ENCODE data around the gene HCRTR1.
"Not testable (repeated sequence)": the region's sequence is repeated elsewhere in the genome, so short reads cannot be mapped to it uniquely, and the experiment has no call there.

The HCRTR1 gene

DNA sequence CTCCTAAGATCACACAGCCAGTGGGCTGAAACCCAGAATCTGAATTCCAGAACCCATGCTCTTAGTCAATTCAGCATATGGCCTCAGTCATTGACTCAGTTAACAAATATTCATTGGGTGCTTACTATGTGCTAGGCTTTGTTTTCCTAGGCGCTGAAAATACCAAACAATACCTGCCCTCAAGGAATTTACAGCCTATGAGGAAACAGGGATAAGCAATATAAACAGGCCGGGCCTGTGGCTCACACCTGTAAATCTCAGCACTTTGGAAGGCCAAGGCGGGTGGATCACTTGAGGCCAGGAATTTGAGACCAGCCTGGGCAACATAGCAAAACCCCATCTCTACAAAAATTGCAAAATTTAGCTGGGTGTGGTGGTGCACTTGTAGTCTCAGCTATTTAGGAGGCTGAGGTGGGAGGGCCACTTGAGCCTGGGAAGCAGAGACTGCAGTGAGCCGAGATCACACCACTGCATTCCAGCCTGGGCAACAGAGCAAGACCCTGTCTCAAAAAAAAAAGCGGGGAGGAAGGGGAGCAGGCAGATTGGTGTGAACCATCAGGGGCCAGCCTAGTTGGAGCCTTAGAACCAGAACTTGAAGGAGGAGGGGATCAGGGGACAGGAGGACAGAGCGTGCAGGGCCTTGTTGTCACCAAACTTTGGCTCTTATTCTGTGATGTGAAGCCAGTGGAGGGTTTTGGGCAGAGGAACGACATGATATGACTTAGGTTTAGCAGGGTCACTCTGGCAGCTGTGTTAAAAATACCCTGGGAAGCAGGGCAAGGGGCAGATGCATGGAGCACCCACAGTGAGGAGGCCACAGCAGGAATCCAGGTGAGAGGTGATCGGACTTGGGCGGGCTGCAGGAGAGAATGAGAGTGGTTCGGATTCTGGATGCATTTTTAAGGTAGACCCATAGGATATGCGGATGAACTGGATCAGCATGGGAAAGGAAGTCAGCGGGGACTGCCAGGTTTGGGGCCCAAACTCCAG, 35.4 kb upstream of the HCRTR1 start:
- DNase-seq (ENCODE audit: low read depth), result peak; percentile 50

DNA sequence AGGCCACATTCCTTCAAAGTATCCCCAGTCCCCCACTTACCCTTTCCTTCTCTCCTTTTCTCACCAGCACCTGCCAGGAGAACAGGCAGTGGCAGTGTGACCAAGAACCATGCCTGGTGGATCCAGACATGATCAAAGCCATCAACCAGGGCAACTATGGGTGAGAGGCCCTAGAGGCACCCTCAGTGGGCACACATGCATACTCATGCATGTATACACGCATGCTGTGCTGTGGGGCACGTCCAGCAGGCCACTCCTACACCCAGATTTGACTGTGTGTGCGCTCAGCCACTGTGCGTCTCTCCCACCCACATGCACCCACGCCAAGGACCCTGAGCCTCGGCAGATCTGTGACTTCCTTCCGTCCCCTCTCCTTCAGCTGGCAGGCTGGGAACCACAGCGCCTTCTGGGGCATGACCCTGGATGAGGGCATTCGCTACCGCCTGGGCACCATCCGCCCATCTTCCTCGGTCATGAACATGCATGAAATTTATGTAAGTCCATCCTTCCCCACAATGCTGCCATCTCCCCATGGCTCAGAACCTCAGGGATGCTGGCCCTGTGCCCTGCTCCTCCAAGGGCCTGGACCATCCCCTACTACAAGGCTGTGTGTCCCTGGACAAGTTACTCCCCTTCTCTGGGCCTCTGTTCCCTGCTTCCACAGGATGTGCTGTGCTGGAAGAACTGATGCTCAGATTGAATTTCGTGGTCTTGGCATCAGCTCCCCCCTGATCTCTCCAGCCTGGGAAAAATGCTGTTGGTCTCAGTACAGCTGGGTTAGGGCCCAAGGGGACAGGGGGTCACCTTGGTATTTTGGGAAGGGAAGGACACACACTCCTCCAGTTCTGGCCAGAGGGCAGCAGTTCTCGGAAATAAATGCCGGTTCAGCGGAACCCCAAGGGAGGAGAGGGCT, 34.2 kb upstream of the HCRTR1 start:
- DNase-seq (ENCODE audit: low read depth), result no peak

DNA sequence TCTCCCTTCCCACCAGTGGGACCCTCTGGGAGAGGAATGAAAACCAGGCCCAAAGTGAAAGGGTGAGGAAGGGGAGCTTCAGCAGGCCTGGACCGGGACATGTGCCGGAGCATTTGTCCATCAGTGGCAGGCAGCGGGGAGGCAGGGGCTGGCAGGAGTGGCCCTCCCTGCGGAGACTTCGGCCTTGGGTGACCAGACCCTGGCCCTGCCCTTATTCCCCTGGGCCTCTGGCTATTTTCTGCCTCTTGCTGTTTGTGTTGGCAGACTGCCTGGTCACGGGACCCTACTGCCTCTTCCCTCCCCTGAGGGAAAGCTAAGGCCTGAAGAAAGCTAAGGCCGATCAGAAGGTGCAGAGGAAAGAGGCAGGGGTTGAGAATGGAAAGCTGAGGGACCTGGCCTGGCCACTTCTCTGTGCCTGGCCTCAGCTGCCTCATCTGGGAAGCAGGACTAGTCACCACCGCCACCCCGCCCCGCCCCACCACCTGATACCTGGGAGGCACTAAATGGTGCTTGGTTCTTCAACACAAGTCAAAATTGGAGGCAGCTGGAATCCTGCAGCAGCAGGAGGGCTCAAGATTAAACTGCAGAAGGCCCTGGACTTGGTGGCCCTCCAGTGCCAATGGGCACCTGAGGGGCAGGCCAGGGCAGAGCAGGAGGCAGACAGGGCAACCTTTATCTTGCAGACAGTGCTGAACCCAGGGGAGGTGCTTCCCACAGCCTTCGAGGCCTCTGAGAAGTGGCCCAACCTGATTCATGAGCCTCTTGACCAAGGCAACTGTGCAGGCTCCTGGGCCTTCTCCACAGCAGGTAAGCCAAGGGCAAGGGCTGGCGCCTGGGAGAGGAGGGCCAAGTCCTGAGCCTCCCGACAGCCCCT, 33.3 kb upstream of the HCRTR1 start:
- peak; percentile 78 for DNase-seq (ENCODE audit: low read depth)

DNA sequence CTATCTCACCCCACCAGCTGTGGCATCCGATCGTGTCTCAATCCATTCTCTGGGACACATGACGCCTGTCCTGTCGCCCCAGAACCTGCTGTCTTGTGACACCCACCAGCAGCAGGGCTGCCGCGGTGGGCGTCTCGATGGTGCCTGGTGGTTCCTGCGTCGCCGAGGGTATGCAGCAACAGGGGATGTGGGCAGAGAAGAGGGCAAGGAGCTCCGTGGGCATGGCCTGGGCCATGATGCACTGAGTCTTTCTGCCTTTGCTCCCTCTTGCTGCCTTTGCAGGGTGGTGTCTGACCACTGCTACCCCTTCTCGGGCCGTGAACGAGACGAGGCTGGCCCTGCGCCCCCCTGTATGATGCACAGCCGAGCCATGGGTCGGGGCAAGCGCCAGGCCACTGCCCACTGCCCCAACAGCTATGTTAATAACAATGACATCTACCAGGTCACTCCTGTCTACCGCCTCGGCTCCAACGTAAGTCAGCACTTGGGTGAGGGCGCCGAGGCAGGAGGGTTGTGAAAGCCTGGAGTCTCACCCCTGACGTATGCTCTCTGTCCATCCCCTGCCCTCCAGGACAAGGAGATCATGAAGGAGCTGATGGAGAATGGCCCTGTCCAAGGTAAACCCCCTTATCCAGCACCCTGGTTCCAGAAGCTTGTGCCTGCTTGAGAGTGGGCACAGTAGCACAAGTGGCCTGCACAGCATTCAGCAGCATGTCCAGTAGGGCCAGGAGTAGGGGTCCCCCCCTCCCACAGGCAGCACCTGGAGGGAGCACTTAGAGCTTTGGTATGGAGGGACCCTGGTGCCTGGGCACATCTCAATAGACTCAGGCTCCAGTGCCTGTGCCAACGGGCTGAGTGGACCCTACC, 32.4 kb upstream of the HCRTR1 start:
- DNase-seq (ENCODE audit: low read depth), result no peak

DNA sequence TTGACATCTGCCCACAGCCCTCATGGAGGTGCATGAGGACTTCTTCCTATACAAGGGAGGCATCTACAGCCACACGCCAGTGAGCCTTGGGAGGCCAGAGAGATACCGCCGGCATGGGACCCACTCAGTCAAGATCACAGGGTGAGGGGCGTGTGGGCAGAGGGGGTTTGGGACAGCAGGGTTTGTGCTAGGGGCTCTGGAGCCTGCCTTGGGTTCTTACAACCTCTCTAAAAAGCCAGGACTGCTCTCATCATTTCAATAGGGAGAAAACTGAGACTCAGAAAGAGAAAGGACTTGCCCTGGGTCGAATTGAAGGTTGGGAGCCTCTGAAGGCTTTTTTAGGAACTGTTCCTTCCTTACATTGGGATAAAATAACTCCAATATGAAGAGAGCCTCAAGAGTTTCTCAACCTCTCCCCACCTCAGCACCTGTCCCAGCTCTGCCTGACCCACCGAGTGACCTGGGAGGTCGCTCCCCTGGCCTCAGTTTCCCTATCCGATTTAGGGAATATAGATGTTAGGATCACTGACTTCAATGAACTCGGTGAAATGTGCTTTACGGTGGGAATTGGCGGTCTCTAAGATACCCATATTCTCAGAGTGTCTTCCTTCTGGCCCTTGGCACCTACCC, 31.6 kb upstream of the HCRTR1 start:
- DNase-seq (ENCODE audit: low read depth), result no peak

DNA sequence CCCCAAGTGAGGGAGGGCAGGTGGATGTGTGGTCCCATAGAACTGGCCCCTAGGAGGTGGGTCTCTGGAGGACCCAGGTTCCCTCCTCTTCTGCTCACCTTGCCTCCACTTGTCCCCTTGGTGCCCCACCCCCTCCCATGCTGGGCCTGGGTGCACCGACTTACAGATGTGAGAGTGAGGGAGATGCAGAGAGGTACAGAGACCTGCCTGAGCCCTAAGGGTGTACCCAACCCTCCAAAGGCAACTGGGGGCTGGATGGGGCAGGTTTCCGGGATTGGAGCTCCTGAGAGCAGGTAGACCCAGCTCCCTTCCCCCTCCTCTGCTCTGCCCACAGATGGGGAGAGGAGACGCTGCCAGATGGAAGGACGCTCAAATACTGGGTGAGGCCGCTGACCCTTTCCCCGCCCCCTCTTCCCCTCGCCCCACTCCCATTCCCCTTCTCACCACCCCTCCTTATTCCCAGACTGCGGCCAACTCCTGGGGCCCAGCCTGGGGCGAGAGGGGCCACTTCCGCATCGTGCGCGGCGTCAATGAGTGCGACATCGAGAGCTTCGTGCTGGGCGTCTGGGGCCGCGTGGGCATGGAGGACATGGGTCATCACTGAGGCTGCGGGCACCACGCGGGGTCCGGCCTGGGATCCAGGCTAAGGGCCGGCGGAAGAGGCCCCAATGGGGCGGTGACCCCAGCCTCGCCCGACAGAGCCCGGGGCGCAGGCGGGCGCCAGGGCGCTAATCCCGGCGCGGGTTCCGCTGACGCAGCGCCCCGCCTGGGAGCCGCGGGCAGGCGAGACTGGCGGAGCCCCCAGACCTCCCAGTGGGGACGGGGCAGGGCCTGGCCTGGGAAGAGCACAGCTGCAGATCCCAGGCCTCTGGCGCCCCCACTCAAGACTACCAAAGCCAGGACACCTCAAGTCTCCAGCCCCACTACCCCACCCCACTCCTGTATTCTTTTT, 30.8 kb upstream of the HCRTR1 start:
- no peak for DNase-seq (ENCODE audit: low read depth)

DNA sequence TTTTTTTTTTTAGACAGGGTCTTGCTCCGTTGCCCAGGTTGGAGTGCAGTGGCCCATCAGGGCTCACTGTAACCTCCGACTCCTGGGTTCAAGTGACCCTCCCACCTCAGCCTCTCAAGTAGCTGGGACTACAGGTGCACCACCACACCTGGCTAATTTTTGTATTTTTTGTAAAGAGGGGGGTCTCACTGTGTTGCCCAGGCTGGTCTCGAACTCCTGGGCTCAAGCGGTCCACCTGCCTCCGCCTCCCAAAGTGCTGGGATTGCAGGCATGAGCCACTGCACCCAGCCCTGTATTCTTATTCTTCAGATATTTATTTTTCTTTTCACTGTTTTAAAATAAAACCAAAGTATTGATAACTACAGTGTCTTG, 30.2 kb upstream of the HCRTR1 start:
- DNase-seq (ENCODE audit: low read depth), result not testable (repeated sequence)

DNA sequence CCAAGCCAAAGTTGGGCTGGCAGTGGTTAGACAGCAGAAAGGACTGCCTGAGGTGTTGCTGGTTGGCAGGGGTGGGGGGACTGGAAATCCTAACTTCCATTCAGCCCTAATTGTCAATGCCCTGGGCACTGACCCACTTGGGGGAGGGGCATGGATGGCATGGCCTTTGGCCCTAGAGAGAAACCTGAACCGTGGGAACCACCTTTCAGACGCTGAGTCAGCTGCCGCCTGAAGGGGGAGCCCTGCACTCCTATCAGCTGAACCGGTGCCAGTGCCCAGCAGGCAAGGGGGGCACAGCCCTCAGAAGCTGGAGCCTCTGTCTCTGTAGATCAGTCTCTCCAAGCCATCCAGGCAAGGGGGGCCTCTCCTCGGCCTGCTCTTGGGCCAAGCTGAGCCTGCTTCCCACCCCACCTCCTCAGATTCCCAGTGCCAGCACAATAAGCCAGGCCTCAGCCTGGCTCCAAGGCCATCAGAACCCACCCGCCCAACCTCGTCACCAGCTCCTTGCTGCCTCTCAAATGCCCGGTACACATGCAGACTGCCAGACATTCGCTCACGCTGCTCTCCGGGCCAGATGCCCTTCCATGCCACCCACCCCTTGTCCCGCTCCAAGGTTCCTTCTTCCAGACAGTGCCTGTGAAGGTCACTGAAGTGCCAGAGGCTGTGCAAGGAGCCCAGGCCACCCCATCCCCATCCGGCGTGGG, 29.6 kb upstream of the HCRTR1 start:
- peak; percentile 53 for DNase-seq (ENCODE audit: low read depth)

DNA sequence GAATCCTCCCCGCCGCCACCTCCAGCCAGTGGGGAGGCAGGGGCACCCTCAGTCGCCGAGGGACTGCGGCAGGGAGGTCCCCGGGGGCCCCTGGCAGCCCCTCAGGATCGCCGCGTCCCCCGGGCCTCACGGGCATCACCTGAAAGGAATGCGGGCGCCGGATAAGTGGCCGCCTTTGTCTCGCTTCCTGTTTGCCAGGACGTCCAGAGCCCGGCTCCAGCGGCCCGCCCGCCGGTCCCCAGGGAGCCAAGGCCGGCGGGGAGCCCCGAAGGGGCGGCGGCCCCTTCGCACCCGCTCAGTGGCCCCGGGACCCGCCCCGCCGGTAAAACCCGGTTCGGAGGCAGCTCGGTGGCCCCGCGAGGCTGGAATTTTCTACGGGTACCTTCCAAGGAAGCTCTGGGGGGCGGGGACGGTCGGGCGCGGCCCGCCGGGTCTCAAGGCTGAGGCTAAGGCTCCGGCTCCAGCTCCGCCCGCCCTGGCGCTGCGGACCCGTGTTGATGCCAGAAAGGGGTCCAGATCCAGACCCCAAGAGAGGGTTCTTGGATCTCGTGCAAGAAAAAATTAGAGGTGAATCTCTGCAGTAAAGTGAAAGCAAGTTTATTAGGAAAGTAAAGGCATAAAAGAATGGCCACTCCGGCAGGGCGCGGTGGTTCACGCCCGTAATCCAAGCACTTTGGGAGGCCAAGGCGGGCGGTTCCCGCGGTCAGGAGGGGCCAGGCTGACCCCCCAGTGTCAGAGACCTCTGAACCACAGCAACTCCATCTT, 28.6 kb upstream of the HCRTR1 start:
- DNase-seq (ENCODE audit: low read depth), result peak; percentile 44

DNA sequence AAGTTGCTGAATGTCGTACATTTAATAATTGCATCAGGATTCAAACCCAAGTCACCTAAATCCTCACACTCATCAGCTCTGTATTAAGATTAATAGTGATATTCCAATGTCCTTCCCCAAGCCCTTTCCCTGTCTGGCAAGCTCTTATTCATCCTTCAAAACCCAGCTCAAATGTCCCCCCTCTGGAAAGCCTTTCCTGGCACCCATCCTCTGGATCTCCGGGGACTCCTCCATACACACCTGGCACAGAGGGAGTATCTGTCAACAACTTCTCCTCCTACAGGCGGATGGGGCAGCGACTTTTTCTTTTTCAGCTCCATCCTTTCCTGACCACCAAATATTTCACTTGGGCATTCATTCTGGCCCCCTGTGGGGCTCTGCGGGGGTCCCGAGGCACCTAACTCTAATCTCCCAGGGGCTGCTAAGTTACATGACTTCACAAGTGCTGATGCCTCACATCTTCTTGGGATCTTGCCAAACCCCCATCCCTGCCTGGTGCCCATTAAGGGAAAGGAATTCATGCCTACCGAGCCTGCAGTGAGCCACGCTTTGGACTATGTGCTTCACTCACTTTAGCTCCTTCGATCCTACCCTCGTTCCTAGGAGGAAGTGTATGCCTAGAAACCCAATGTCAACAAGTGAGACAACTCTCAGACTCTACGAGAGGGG, 25.9 kb upstream of the HCRTR1 start:
- DNase-seq (ENCODE audit: low read depth), result peak; percentile 84

DNA sequence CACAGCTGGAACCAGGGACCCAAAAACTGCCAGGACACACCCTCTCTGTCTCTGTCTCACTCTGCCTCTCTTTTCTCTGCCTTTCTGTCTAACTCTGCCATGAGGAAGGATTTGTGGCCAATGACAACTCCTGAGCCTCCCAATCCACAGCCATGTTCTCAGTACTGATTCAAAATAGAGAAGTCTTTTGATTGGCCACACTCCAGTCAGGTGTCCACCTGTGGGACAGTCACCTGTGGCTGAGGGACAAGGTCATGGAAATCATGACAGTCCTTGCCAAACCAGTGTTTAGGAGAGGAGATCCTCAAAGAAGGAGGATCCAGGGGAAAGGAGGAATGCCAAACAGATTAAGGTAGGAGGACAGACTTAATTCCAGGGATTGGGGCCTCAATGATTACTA, 25.4 kb upstream of the HCRTR1 start:
- DNase-seq (ENCODE audit: low read depth), result no peak

DNA sequence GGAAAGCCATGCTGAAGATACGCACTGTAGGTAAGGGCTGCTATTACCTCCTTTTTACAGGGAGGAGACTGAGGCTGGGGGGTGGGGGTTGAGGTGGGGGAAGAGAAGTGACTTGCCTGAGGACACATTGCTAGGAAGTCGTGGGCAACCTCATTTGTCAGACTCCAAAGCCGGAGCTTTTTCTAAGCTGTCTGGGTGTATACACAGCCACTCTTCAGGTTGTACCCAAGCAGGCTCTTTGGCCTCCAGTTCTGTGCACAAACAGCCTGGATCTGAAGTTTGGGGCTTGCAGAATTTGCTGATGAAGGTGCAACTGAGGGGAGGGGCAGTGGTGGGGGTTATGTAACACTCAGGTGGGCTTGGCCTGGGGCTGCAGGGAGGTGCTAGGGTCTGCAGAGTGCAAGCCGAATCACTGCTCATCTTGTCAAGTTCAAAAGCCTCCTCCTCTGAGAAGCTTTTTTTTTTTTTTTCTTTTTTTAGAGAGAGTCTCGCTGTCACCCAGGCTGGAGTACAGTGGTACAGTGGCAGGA, 24.3 kb upstream of the HCRTR1 start:
- DNase-seq (ENCODE audit: low read depth), result no peak

DNA sequence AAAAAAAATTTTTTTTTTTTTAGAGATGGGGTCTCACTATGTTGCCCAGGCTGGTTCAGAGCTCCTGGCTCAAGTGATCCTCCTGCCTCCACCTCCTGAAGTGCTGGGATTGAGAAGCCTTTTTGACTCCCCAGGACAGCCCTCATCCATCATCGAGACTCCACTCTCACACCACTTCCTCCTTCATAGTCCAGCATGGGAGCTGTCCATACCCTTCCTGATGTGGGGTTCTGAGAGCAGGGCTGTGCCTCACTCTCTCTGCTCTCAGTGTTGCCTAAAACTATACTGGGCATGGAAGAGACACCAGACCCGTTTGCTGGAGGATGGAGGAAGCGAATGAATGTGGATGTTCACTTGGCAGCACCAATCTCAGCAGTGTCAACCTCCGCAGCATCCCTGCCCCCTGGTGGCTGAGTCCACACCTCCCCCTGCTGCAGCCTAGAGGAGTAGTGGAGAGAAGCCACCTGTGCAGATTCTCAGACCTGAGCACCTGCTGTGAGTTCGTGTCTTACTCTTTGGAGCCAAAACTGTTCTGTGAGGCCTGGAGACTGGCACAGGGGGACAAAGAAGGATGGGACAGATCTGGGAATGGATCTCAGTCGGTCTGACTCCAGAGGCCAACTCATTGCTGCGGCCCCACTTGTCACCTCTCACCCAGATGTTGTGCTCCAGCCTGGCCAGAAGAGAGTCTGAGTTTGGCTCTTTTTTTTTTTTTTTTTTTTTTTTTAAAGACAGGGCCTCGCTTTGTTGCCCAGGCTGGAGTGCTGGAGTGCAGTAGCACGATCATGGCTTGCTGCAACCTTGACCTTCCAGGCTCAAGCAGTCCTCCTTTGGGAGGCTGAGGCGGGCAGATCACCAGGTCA, 23.5 kb upstream of the HCRTR1 start:
- DNase-seq (ENCODE audit: low read depth), result peak; percentile 79

DNA sequence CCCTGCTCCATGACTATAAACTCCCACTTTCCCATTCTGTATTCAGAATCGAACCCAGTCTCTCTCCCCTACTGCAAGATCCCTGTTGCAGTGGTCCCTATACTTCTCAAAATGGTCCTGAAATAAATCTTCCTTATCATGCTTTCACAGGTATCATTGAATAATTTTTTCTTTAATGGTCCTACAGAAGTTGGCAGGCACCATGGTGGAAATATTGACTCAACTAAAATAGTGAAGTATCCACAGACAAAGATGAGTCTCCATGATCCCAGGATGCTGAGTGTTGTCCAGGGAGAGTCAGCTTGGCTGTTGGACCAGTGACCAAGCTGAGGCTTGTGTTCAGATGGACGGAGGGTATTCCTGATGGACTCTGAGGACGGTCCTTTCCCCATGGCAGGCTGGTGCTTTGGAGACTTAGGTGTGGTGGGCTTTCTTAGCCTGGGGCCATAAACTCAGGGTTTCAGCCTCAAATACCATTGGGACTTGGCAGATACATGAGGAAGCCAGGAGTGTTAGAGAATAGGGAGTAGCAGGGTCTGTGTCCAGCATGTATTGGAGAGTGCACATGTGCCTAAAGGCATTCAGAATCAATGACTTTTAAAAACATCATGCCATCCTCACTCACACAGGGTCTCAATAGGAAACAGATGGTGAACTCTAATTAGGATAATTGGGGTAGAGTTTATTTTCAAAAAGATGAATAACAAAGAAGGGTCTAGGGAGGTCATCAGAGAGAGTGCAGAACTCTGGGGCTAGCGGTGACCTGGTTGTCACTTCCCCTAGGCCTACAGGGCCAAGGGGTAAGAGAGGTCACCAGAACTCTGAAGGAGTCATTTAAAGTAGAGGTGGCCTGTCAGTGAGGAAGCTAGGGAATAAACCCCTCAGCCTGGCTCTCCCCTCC, 21.4 kb upstream of the HCRTR1 start:
- no peak for DNase-seq (ENCODE audit: low read depth)

DNA sequence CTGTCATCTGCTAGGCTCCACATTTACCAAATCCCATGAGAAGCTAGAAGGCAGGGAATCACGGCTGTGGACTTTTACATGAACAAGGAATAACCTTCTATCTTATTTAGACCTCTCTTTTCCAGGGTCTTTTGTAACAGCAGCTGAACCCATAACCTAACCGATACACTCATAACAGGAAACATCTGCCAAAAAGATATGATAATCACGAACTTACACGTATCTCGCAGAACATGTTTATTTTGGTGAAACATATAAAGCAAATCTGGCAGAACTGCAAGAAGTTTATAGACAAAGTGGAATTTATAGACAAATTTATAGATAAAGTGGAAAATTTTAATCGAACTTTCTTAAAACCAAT, 20.8 kb upstream of the HCRTR1 start:
- no peak for DNase-seq (ENCODE audit: low read depth)
